HepG2 (cell line): Measurements from ENCODE around the gene FRMD8. TPM values are rescaled to one million over a fixed set of nuclear protein-coding genes. Genes with fewer than 3 reads are reported as not detected.

Experiments
- ATF6 ChIP-seq: sonication (generic); formaldehyde crosslinking; conservative IDR thresholded peaks from 2 replicates; pipeline ENCODE4 v1.4.0; 2020; ENCODE audit warnings: missing genetic modification reagents
- MAX ChIP-seq: IDR thresholded peaks from 2 replicates; pipeline ENCODE4 v1.6.1; 2012; ENCODE audit warnings: inconsistent platforms
- POGK ChIP-seq: sonication (generic); formaldehyde crosslinking; conservative IDR thresholded peaks from 2 replicates; pipeline ENCODE4 v1.8.0; 2022; ENCODE audit warnings: mild to moderate bottlenecking, moderate library complexity, missing genetic modification reagents
- TRAFD1 ChIP-seq: sonication (generic); formaldehyde crosslinking; IDR thresholded peaks from 2 replicates; pipeline ENCODE4 v1.5.1; 2020; ENCODE audit warnings: missing genetic modification reagents, mild to moderate bottlenecking, borderline replicate concordance
- YEATS2 ChIP-seq: sonication (generic); formaldehyde crosslinking; IDR thresholded peaks from 2 replicates; pipeline ENCODE4 v1.4.0; 2020; ENCODE audit warnings: missing genetic modification reagents, borderline replicate concordance
- ZBTB20 ChIP-seq: sonication (generic); formaldehyde crosslinking; IDR thresholded peaks from 2 replicates; pipeline ENCODE4 v1.8.1; 2023; ENCODE audit warnings: missing genetic modification reagents, low read depth, mild to moderate bottlenecking, borderline replicate concordance
- ZFP36 ChIP-seq: fragments of 150-350 bp; IDR thresholded peaks from 2 replicates; pipeline ENCODE4 v1.6.1; 2018; ENCODE audit warnings: borderline replicate concordance, low read length, low read depth; ENCODE audit not compliant: partially characterized antibody
- ZMYM4 ChIP-seq: sonication (generic); formaldehyde crosslinking; IDR thresholded peaks from 2 replicates; pipeline ENCODE4 v1.8.1; 2023; ENCODE audit warnings: mild to moderate bottlenecking, missing genetic modification reagents
- ZNF460 ChIP-seq: sonication (generic); formaldehyde crosslinking; IDR thresholded peaks from 2 replicates; pipeline ENCODE4 v1.5.1; 2020; ENCODE audit warnings: missing genetic modification reagents, mild to moderate bottlenecking, borderline replicate concordance
- ZNF672 ChIP-seq: sonication (generic); formaldehyde crosslinking; IDR thresholded peaks from 2 replicates; pipeline ENCODE4 v1.8.1; 2022; ENCODE audit warnings: missing genetic modification reagents
- ZNF674 ChIP-seq: sonication (generic); formaldehyde crosslinking; IDR thresholded peaks from 2 replicates; pipeline ENCODE4 v1.5.0; 2020; ENCODE audit warnings: low read depth, mild to moderate bottlenecking, missing genetic modification reagents
- ZNF747 ChIP-seq: sonication (generic); formaldehyde crosslinking; IDR thresholded peaks from 2 replicates; pipeline ENCODE4 v1.8.1; 2023; ENCODE audit warnings: missing genetic modification reagents, mild to moderate bottlenecking, borderline replicate concordance
- ZNF841 ChIP-seq: sonication (generic); formaldehyde crosslinking; IDR thresholded peaks from 2 replicates; pipeline ENCODE4 v1.8.1; 2023; ENCODE audit warnings: missing genetic modification reagents, borderline replicate concordance
- ZSCAN25 ChIP-seq: sonication (generic); formaldehyde crosslinking; IDR thresholded peaks from 2 replicates; pipeline ENCODE4 v1.8.0; 2022; ENCODE audit warnings: mild to moderate bottlenecking, missing genetic modification reagents
- polyA plus RNA-seq, 8 experiments: library from polyadenylated mRNA; depleted of rRNA in 3 of 8; stranded (reverse) in 7 of 8; unstranded in 1 of 8; fragments of >200 nt; fragmentation: Illumina TruSeq in 4 of 8; extraction: Trizol in 4 of 8; gene quantifications; 2 replicates each; pipeline versions ENCODE4 v1.2.1 to v1.2.3, GENCODE V29; 2011 to 2016; ENCODE audit warnings: low read depth in 4 of 8, missing spikeins in 1 of 8, mixed read lengths in 1 of 8; ENCODE audit not compliant: insufficient read depth in 1 of 8
- total RNA-seq, 5 experiments: library from RNA; depleted of rRNA; stranded (reverse); fragments of >200 nt; fragmentation: Illumina TruSeq; extraction: Trizol; gene quantifications; 2 replicates each; pipeline ENCODE4 v1.2.3, GENCODE V29; 2016; ENCODE audit warnings: low read depth in 1 of 5
- TF ChIP-seq, protein P1 (sequence below): IDR thresholded peaks from 2 replicates; pipeline ENCODE4 v1.6.1; 2016; ENCODE audit warnings: low read depth, missing genetic modification reagents, missing compliant biosample characterization

FRMD8 gene
- total and polyA plus RNA-seq, 2 of the 13 experiments (the other 11 are each of a cell fraction or from before 2014, with no cell fraction given): 5.8 to 20.6 TPM

GRCh38 chr11:65422633-65423515 lies 36.4 kb downstream of the FRMD8 start, which contains the start of gene NEAT1 (continued):
- TF ChIP-seq ZNF460: no peak
- TF ChIP-seq ZFP36: peak; percentile 46
- TF ChIP-seq ATF6: peak; percentile 93; the same call in 1 of the 2 replicates
- TF ChIP-seq ZNF674 (CRISPR knock-in tag): no peak
- no peak for TF ChIP-seq TRAFD1 (CRISPR knock-in tag)
- TF ChIP-seq MAX: no peak
- peak; percentile 55; the same call in 1 of the 2 replicates for TF ChIP-seq YEATS2 (CRISPR knock-in tag)
- TF ChIP-seq POGK: peak; percentile 75
- TF ChIP-seq ZBTB20: 0 out of 2 replicates have a peak, but pooled peaks have one; percentile 35
- peak; percentile 46; the same call in 1 of the 2 replicates for TF ChIP-seq ZNF672 (CRISPR knock-in tag)
- peak; percentile 37 for TF ChIP-seq ZSCAN25 (CRISPR knock-in tag)
- TF ChIP-seq, protein P1, sequence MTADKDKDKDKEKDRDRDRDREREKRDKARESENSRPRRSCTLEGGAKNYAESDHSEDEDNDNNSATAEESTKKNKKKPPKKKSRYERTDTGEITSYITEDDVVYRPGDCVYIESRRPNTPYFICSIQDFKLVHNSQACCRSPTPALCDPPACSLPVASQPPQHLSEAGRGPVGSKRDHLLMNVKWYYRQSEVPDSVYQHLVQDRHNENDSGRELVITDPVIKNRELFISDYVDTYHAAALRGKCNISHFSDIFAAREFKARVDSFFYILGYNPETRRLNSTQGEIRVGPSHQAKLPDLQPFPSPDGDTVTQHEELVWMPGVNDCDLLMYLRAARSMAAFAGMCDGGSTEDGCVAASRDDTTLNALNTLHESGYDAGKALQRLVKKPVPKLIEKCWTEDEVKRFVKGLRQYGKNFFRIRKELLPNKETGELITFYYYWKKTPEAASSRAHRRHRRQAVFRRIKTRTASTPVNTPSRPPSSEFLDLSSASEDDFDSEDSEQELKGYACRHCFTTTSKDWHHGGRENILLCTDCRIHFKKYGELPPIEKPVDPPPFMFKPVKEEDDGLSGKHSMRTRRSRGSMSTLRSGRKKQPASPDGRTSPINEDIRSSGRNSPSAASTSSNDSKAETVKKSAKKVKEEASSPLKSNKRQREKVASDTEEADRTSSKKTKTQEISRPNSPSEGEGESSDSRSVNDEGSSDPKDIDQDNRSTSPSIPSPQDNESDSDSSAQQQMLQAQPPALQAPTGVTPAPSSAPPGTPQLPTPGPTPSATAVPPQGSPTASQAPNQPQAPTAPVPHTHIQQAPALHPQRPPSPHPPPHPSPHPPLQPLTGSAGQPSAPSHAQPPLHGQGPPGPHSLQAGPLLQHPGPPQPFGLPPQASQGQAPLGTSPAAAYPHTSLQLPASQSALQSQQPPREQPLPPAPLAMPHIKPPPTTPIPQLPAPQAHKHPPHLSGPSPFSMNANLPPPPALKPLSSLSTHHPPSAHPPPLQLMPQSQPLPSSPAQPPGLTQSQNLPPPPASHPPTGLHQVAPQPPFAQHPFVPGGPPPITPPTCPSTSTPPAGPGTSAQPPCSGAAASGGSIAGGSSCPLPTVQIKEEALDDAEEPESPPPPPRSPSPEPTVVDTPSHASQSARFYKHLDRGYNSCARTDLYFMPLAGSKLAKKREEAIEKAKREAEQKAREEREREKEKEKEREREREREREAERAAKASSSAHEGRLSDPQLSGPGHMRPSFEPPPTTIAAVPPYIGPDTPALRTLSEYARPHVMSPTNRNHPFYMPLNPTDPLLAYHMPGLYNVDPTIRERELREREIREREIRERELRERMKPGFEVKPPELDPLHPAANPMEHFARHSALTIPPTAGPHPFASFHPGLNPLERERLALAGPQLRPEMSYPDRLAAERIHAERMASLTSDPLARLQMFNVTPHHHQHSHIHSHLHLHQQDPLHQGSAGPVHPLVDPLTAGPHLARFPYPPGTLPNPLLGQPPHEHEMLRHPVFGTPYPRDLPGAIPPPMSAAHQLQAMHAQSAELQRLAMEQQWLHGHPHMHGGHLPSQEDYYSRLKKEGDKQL (CRISPR knock-in tag): no peak; the same call in none of the 2 replicates
- TF ChIP-seq ZNF841 (CRISPR knock-in tag): peak; percentile 26; the same call in 1 of the 2 replicates
- peak; percentile 71; the same call in 1 of the 2 replicates for TF ChIP-seq ZMYM4 (CRISPR knock-in tag)
- no peak; the same call in 1 of the 2 replicates for TF ChIP-seq ZNF747 (CRISPR knock-in tag)
